Tibial artery (tissue), 4 donors: Measurements from ENCODE around the gene FUT9.

Source experiments
- DNase-seq, 2 donors: peaks; one replicate each; pipeline ENCODE4 v3.0.0-alpha.2; 2019
- H3K27ac ChIP-seq, 2 donors: fragments of 200-600 bp; sonication (generic) in 1 of 2; 1 replicate in 1 of 2; 2 replicates in 1 of 2; pipeline ENCODE4 v1.5.1; 2018 to 2019; ENCODE audit warnings: mild to moderate bottlenecking in 1 of 2
- H3K27me3 ChIP-seq, 2 donors: fragments of 200-600 bp; sonication (generic) in 1 of 2; one replicate each; pipeline versions ENCODE4 v1.5.1 to v1.6.0; 2016 to 2019
- H3K36me3 ChIP-seq, 3 donors: fragments of 200-600 bp; sonication (generic) in 2 of 3; one replicate each; pipeline ENCODE4 v1.5.1; 2016 to 2019; ENCODE audit warnings: mild to moderate bottlenecking in 2 of 3
- H3K4me1 ChIP-seq, 4 donors: fragments of 200-600 bp; sonication (generic) in 2 of 4; 1 replicate in 3 of 4; 2 replicates in 1 of 4; pipeline ENCODE4 v1.5.1; 2016 to 2019
- H3K4me3 ChIP-seq, 2 donors: fragments of 200-600 bp; sonication (generic) in 1 of 2; 1 replicate in 1 of 2; 2 replicates in 1 of 2; pipeline ENCODE4 v1.5.1; 2018 to 2019; ENCODE audit warnings: mild to moderate bottlenecking in 2 of 2
- H3K9me3 ChIP-seq, 3 donors: fragments of 200-600 bp; sonication (generic) in 1 of 3; one replicate each; pipeline ENCODE4 v1.5.1; 2016 to 2019
- intact Hi-C: fragments of 100-400 bp; cut with DNase I; formaldehyde crosslinking; loops from one replicate; pipeline ENCODE4 v1.15.0; 2023; ENCODE audit warnings: low total_unique reads
- TF ChIP-seq, protein P1 (sequence below), 2 experiments: fragments of 200-600 bp in 1 of 2; fragments of 450-650 bp in 1 of 2; IDR thresholded peaks; one replicate each; pipeline ENCODE4 v1.5.1; 2017 to 2019; ENCODE audit warnings: antibody characterized with exemption in 2 of 2, mild to moderate bottlenecking in 1 of 2, moderate library complexity in 1 of 2

Gene FUT9

DNA sequence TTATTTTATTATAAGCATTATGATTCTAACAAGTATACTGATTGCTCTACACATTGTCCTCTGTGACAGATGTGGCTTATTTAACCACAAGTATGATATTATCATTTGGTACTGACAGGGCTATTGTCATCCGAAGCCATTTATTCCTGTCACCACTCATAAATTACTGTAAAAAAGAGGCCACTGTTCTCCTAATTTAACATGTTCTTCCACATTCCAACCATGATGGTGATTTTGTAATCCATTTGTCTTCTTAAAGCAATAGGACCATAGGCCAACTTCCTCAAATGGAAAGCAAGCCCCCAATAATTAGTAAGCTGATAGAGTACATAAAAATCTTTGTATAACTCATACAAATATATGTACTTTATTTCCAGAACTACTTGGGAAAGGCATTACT lies 50.6 kb downstream of the FUT9 start:
- no peak for DNase-seq
- intact Hi-C loops: no loop called here
- H3K27ac ChIP-seq: no peak overlapping the region
- H3K27me3 ChIP-seq: no peaks in the 10 kb centered on the region
- H3K9me3 ChIP-seq: no peaks in the 10 kb centered on the region
- H3K4me1 ChIP-seq: no peaks in the 10 kb centered on the region
- H3K4me3 ChIP-seq: no peak overlapping the region
- TF ChIP-seq, protein P1, sequence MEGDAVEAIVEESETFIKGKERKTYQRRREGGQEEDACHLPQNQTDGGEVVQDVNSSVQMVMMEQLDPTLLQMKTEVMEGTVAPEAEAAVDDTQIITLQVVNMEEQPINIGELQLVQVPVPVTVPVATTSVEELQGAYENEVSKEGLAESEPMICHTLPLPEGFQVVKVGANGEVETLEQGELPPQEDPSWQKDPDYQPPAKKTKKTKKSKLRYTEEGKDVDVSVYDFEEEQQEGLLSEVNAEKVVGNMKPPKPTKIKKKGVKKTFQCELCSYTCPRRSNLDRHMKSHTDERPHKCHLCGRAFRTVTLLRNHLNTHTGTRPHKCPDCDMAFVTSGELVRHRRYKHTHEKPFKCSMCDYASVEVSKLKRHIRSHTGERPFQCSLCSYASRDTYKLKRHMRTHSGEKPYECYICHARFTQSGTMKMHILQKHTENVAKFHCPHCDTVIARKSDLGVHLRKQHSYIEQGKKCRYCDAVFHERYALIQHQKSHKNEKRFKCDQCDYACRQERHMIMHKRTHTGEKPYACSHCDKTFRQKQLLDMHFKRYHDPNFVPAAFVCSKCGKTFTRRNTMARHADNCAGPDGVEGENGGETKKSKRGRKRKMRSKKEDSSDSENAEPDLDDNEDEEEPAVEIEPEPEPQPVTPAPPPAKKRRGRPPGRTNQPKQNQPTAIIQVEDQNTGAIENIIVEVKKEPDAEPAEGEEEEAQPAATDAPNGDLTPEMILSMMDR (IDR thresholded peaks at IDR 0.05): no peak
- H3K36me3 ChIP-seq: no peaks in the 10 kb centered on the region

DNA sequence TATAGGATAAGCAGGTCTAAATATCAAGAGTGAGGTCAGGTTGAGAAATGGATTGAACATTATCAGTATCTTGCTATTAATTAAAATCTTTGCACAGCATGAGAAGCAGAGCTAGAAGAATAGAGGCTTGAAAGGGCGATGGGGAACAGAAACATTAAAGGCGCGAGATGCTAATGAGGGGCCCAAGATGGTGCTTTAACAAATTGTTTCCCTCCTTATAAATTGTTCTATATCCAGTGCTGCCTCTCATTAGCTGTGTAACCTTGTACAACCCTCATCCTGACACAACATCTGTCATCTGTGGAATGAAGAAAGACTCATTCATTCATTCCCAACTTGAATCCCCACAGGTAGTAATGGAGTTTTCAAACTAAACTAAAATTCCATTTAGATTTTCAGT lies 57.8 kb downstream of the FUT9 start:
- H3K4me3 ChIP-seq: no peak overlapping the region
- TF ChIP-seq, protein P1 (IDR thresholded peaks at IDR 0.05): no peak
- H3K27me3 ChIP-seq: no peaks in the 10 kb centered on the region
- DNase-seq: no peak
- no peaks in the 10 kb centered on the region for H3K9me3 ChIP-seq
- no peaks in the 10 kb centered on the region for H3K4me1 ChIP-seq
- intact Hi-C loops: no loop called here
- H3K27ac ChIP-seq: no peak overlapping the region
- H3K36me3 ChIP-seq: no peaks in the 10 kb centered on the region

DNA sequence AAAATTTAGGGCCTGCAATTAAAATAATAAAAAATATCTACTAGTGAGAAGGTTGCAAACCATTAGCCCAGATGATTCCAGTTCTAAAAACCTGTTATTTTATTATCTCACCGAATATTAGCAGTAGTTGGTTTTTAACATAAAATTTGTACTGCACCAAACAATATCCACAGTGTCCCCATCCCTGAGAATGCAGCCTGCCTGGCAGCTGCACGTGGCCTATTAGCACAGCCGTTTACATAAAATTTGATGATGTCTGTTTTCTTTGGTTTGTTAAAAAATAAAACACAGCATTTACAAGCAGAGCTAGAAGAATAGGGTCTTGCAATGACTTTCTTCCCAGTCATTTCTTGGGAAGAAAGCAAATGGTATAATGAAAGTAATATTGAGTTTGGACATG lies 58.2 kb downstream of the FUT9 start:
- no peaks in the 10 kb centered on the region for H3K4me1 ChIP-seq
- no peaks in the 10 kb centered on the region for H3K27me3 ChIP-seq
- H3K27ac ChIP-seq: no peak overlapping the region
- DNase-seq: no peak
- no peaks in the 10 kb centered on the region for H3K36me3 ChIP-seq
- intact Hi-C loops: no loop called here
- H3K4me3 ChIP-seq: no peak overlapping the region
- TF ChIP-seq, protein P1 (IDR thresholded peaks at IDR 0.05): no peak
- H3K9me3 ChIP-seq: no peaks in the 10 kb centered on the region

DNA sequence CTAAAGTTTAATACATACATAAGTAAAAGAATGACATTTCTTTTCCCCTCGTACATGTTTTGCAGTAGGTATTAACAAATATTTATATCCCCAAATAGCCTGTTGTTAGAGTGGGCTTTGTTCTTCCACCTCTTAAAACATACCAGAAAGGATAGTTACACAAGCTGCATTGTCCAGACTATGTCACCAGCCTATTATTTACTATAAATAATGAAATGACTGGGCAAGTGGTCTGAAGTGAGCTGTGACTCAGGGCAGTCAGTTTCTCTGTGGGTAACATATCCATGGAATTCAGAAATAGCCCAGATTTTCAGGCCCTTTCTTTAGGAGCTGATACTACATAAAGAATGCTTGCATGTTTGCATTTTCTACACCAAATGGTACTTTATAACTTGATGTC lies 60.1 kb downstream of the FUT9 start:
- intact Hi-C loops: no loop called here
- H3K4me3 ChIP-seq: no peak overlapping the region
- DNase-seq: no peak
- H3K4me1 ChIP-seq: no peaks in the 10 kb centered on the region
- no peaks in the 10 kb centered on the region for H3K9me3 ChIP-seq
- no peak overlapping the region for H3K27ac ChIP-seq
- TF ChIP-seq, protein P1 (IDR thresholded peaks at IDR 0.05): no peak
- H3K27me3 ChIP-seq: no peaks in the 10 kb centered on the region
- no peaks in the 10 kb centered on the region for H3K36me3 ChIP-seq

DNA sequence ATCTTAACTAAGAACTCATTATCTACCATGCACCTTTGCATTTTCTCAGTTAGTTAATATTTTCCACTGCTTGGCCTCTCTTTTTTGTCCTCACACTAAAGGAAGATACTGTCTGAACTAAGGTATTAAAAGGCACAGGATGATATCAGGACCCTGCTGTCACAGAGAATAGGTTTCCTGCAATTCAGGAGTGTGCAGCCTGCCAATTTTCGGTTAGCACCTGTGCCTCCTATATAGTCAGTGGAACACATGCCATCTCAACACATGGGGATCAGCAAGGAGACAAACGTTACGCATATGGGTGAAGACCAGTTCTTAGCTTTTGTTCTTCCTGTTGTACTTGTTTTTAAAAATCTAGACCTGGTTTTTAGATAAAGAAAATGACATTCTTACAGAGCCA lies 71.0 kb downstream of the FUT9 start:
- TF ChIP-seq, protein P1 (IDR thresholded peaks at IDR 0.05): no peak
- Histone ChIP-seq H3K9me3 (no peaks in the 10 kb centered on the region), H3K4me1 (no peaks in the 10 kb centered on the region), H3K27me3 (no peaks in the 10 kb centered on the region), H3K36me3 (no peaks in the 10 kb centered on the region), H3K27ac (no peak overlapping the region), H3K4me3 (no peak overlapping the region)
- DNase-seq: no peak
- intact Hi-C loops: no loop called here

DNA sequence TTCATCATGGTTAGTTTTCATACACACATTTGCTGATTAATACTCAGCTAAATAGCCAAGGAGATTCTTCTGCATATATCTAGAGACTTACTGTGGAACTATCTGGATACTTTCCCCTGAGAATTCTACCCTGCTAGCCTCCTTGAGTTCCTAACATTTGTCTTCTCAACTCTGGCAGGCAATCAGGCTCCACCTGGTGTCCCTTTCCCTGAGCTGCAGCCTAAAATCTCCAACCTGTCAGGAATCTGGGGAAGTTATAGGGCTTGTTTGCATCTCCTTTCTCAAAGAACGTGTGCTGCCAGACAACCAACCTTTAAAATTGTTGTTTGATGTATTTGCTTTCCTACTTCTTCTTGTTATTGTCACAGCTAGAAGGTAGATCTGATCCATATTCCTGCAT lies 73.4 kb downstream of the FUT9 start:
- intact Hi-C loops: no loop called here
- Histone ChIP-seq H3K9me3 (no peaks in the 10 kb centered on the region), H3K4me3 (no peak overlapping the region)

More for the DNA sequence above, 73.4 kb downstream of the FUT9 start:
- no peak overlapping the region for H3K27ac ChIP-seq
- no peaks in the 10 kb centered on the region for H3K27me3 ChIP-seq
- no peaks in the 10 kb centered on the region for H3K36me3 ChIP-seq
- TF ChIP-seq, protein P1 (IDR thresholded peaks at IDR 0.05): no peak
- no peak for DNase-seq
- no peaks in the 10 kb centered on the region for H3K4me1 ChIP-seq
